Activated CD8-positive, alpha-beta memory T cell treated with anti-CD3 and anti-CD28 coated beads, Interleukin-2, amount 50 U/mL, for 24 hours (primary cell): ENCODE results near the gene CLSTN1.
"Not testable (repeated sequence)": the region's sequence is repeated elsewhere in the genome, so short reads cannot be mapped to it uniquely, and the experiment has no call there.

ENCODE experiments used
- DNase-seq: peaks from one replicate; pipeline ENCODE4 v3.0.0-alpha.2; 2020; ENCODE audit errors: extremely low read depth

CLSTN1 gene

DNA sequence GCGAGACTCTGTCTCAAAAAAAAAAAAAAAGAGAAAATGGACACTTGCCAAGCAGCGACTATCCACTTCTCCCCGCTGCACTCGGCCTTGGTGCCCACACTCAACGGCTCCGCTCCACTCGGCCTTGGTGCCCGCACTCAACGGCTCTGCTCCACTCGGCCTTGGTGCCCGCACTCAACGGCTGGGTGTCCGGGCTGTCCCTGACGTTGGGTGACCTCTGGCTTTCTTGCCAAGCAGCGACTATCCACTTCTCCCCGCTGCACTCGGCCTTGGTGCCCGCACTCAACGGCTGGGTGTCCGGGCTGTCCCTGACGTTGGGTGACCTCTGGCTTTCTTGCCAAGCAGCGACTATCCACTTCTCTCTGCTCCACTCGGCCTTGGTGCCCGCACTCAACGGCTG, 61.3 kb downstream of the CLSTN1 start:
- not testable (repeated sequence) for DNase-seq

DNA sequence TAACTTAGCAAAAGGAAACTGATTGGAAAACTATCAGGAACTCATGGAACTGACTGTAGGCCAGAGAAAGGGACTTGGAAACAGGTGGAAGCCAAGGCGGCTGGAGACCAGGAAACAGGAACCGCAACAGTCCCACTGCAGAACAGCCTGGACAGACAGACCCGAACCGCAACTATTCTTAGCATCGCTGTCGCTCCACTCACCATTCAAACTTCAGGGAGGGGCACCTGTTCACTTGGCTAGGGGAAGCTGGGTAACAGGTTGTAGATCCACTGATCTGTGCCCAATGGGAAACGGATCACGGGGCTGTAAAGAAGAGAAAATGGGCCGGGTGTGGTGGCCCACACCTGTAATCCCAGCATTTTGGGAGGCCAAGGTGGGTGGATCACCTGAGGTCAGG, 61.9 kb downstream of the CLSTN1 start:
- DNase-seq: no peak

DNA sequence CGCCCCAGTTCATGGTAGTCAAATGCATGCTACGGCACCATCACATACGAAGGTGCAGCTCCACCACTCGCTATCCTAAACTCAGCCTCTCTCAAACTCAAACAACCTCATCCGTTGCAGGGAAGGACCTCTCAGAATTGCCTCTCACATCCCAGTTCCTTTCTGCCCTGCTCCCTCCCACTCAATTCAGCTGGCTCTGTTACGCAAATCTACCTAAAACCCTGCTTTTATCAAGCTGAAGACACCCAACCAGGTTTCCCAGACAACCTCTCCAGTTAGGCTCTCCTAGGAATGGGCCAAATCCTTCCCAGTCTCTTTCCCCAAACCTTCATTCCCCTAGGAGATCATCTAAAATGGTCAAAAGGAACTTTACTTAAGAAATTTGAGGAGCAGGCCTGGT, 62.9 kb downstream of the CLSTN1 start:
- no peak for DNase-seq

- DNase-seq: no peak
Observed at GRCh38 chr1:9759939-9760338, 63.8 kb downstream of the CLSTN1 start.

DNA sequence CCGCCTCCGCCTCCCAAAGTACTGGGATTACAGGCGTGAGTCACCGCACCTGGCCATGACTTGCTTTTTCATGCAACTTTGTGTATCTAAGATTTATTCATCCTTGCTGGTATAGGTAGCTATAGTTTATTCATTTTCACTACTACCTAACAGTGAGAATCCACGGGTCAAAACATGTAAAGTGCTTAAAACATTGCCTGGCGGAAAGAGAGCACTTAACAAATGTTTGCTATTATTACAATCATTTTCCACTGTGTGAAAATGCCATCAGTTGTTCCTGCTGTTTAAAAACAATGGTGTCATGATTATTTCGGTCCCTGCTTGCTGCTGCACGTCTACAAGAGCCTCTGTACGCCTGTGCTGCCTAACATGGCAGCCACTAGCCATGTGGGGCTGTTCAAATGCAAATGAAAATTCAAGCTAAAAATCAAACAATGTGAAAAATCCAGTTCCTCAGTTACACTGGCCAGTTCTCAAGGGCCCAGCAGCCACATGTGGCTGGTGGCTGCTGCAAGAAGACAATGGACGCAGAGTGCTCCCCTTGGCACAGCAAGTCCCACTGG, 65.1 kb downstream of the CLSTN1 start:
- no peak for DNase-seq

GRCh38 chr1:9755441-9755995, 68.2 kb downstream of the CLSTN1 start:
- no peak for DNase-seq

- no peak for DNase-seq
Observed at GRCh38 chr1:9753121-9753531, 70.6 kb downstream of the CLSTN1 start.

- no peak for DNase-seq
Observed at GRCh38 chr1:9751971-9752370, 71.8 kb downstream of the CLSTN1 start.

- DNase-seq: no peak
Observed at GRCh38 chr1:9749361-9749760, 74.4 kb downstream of the CLSTN1 start.

- DNase-seq: not testable (repeated sequence)
Observed at GRCh38 chr1:9748391-9748790, 75.4 kb downstream of the CLSTN1 start.

DNA sequence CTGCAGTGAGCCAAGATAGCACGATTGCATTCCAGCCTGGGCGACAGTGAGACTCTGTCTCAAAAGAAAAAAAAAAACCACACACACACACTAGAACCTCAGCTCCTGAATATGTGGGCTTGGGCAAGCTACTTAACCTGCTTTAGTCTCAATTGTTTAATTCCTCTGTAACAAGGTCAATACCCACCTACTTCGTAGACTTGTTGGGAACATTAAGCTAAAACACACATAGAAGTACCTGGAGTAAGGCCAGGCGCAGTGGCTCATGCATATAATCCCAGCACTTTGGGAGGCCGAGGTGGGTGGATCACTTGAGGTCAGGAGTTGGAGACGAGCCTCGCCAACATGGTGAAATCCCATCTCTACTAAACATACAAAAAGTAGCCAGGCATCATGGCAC, 77.1 kb downstream of the CLSTN1 start:
- no peak for DNase-seq

DNA sequence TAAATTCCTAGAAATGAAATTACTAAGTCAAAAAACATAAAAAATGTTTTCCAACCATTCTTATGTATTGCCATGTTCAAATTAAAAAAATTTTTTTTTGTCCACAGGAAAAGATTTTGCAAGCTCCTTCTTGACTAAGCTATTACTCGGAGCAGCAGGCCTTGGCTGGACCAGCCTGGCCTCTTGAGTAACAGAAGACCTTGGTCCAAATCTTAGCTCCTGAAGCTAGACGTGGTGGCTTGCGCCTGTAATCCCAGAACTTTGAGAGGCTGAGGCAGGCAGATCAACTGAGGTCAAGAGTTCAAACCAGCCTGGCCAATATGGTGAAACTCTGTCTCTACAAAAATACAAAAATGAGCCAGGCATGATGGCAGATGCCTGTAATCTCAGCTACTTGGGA, 77.6 kb downstream of the CLSTN1 start:
- no peak for DNase-seq

- no peak for DNase-seq
Observed at GRCh38 chr1:9744106-9744799, 79.5 kb downstream of the CLSTN1 start.

- DNase-seq: no peak
Observed at GRCh38 chr1:9737671-9738070, 86.1 kb downstream of the CLSTN1 start.

DNA sequence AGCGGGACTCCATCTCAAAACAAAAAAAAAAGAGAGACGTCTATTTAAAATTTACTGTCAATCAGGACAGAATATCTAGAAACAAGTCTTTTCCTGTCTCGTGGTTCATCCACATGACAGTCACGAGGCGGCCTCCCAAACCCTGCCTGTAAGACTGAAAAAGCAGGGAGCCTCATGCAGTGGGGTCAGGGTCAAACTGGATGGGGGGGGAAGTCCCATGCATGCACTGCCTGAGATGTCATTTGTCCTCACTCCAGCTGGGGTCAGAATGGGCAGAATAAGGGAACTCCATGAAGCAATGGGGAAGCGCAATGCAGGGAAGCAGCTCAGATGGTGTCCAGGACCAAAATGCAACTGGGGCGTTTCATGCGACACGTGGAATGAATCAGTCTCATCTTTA, 86.7 kb downstream of the CLSTN1 start:
- DNase-seq: no peak

- DNase-seq: no peak
Observed at GRCh38 chr1:9736241-9736640, 87.5 kb downstream of the CLSTN1 start.

- no peak for DNase-seq
Observed at GRCh38 chr1:9735800-9736199, 88.0 kb downstream of the CLSTN1 start.

DNA sequence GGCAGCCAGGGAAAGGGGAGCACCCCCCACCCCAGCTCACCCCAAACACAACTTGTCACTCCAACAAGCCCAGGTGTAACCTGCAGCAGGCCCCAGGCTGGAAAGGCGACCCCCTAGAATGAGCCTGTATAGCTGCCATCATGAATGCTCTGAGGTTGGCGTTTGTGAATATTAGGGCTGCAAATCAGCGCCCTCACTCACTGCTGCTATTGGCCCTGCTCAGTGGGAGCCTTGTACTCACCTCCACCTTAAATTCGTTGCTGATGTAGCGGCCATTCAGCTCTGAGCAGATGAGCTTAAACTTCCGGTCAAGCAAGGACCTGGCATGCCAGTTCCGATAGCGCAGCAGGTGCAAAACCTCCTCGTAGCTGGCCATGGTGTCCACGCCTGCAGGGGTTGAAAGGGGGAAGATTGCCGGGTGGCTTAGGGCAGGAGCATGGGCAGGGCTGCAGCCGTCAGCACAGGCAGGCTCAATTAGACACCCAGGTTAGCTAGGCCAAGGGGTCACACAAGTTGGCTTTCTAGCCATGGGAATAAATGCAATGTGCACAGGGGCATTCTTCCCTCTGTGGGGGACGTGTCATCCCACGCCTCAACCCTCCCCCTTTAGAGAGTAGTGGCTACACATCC, 90.5 kb downstream of the CLSTN1 start:
- no peak for DNase-seq

- no peak for DNase-seq
Observed at GRCh38 chr1:9732123-9732971, 91.4 kb downstream of the CLSTN1 start.

DNA sequence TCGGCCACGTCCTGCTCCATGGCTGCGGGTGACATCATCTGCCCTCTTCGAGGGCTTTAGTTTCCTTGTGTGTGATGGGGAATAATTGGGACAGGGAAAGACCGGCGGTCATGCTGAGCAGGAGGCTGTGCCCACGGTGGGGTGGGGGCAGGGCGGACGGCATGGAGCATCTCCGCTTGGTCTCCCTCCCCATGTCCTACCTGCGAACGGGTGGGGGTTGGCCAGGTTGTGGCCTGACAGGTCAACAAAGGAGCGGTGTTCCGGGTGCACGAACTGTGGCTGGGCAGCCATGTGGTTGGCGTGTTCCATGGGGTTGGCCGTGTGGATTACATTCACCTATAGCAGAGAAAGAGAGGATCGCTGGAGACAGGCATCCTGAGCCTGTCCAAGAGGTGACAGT, 92.2 kb downstream of the CLSTN1 start:
- no peak for DNase-seq

DNA sequence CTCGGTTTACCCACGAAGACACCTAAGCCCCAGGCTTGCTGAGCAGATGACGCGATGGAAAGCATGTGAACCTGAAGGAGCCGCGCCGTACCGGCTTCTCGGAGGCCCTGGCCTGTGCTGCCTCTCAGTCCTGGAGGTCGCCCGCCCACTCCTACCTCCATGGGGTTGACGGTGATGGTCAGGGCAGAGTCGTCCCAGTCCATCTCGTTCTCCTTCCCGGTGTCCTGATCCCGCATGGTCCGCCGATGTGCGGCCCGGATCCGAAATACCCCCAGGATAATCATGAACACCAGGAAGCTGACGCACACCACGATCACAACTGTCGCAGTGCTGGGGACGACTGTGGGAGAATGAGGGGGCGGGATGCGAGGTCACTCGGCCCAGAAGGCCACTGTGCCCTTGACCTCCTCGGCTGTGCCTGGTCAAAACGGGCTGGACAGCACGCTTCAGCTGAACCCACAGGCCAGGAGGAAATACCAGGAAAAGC, 92.7 kb downstream of the CLSTN1 start:
- DNase-seq: no peak
